OCI-LY1 (cell line): ENCODE results near the gene ATXN1.

Source experiments
- CTCF ChIP-seq: fragments of 200-600 bp; sonication (generic), shearing (Covaris generic); IDR thresholded peaks from 2 replicates; pipeline ENCODE4 v1.5.1; 2017; ENCODE audit warnings: mild to moderate bottlenecking, antibody characterized with exemption, low read length, moderate library complexity, mixed read lengths
- EZH2 ChIP-seq: fragments of 200-600 bp; sonication (generic), shearing (Covaris generic); IDR thresholded peaks from 2 replicates; pipeline ENCODE4 v1.8.0; 2017; ENCODE audit warnings: borderline replicate concordance, mixed run types, mild to moderate bottlenecking, antibody characterized with exemption, low read length, moderate library complexity, mixed read lengths

- TF ChIP-seq CTCF (peak; percentile 51), EZH2 (no peak)
These were observed 483.9 kb downstream of the ATXN1 start for GRCh38 chr6:16277101-16277981.
